Fibroblast of pulmonary artery (primary cell): ENCODE measurements around the gene DDX1.

Experiments
- DNase-seq: peaks from one replicate; pipeline ENCODE4 v3.0.0-alpha.2; 2010; ENCODE audit warnings: low read depth
- H3K4me3 ChIP-seq: replicated peaks from 2 replicates; pipeline ENCODE4 v1.5.1; 2011; ENCODE audit warnings: low read depth, mild to moderate bottlenecking, control low read depth, low read length, moderate library complexity
- TF ChIP-seq, protein P1 (sequence below): IDR thresholded peaks from 2 replicates; pipeline ENCODE4 v1.5.1; 2011; ENCODE audit warnings: mild to moderate bottlenecking, control low read depth, low read length, inconsistent platforms; ENCODE audit errors: missing control alignments

DDX1 gene

DNA sequence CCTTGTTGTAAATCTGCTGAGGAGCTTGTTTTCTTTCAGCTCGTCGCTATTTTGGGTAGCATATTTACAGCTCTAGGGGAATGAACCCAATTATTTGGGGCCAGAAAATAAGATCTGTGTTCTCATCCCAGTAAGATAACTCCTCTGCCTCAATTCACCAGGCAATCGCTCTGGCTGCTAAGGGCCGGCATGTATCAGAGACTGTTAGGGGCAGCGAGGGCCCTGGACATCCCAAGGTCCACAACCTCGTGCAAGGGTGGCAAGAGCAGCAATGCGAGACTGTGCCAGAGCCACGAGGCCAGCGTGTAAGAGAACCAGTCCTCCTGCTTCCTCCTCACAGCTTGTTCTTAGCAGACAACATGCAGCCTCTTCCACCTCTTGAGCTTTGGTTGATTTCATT lies 66.1 kb downstream of the DDX1 start:
- DNase-seq = no peak
- H3K4me3 ChIP-seq = no peak overlapping the region
- TF ChIP-seq, protein P1, sequence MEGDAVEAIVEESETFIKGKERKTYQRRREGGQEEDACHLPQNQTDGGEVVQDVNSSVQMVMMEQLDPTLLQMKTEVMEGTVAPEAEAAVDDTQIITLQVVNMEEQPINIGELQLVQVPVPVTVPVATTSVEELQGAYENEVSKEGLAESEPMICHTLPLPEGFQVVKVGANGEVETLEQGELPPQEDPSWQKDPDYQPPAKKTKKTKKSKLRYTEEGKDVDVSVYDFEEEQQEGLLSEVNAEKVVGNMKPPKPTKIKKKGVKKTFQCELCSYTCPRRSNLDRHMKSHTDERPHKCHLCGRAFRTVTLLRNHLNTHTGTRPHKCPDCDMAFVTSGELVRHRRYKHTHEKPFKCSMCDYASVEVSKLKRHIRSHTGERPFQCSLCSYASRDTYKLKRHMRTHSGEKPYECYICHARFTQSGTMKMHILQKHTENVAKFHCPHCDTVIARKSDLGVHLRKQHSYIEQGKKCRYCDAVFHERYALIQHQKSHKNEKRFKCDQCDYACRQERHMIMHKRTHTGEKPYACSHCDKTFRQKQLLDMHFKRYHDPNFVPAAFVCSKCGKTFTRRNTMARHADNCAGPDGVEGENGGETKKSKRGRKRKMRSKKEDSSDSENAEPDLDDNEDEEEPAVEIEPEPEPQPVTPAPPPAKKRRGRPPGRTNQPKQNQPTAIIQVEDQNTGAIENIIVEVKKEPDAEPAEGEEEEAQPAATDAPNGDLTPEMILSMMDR = no peak

DNA sequence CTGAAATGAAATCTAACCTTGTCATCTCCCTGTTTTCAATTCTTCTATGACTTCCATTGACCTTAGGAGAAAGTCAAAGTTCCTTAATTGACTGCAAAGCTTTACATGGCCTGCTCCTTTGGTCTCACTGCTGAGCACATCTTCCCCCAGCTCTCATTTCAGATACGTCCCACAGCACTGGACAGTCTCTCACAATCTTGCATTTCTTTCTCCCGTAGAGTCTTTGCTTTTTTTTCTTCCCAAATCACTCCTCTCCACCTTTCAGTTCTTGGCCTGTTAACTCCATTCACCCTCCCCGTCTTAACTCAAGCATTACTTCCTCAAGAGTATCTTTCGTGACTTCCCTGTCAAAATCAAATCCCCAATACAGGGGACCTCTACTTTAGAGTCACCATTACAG lies 67.2 kb downstream of the DDX1 start:
- TF ChIP-seq, protein P1 = no peak
- DNase-seq = no peak
- no peak overlapping the region for H3K4me3 ChIP-seq

DNA sequence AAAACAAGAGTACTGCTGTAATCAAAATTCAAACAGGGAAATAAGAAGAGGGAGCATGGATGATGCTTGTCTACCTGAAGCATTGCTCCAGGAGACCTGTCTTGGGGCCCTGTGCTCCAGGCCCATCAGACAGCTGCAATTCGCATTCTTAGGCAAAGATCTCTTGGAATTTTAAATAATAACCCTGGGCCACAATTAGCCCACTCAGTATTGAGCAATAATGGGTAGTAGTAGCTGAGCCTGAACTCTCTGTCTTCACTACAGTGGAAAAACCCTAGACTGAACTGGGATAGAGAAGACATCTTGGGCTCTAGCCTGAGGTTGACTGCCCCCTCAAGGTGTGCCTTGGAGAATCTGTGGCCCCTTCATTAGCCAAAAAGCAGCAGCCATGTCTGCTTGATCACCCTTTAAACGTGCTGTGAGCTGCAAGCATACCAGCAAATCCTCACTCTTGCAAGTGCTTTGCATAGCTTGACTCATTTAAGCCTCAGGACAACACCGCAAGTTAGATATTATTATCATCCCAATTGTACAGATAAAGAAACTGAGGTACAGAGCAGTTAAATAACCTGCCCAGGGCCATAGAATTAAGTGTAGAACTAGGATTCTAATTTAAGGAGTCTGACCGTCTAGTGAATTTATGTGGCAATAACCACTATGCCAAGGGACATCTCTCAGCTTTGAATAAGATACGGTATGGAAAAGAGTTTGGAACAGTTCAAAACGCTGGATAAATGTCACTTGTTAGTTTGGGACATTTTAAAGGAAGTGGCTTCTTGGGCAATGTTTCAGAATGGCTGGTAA lies 69.0 kb downstream of the DDX1 start:
- TF ChIP-seq, protein P1 = no peak
- no peak overlapping the region for H3K4me3 ChIP-seq
- DNase-seq = no peak

DNA sequence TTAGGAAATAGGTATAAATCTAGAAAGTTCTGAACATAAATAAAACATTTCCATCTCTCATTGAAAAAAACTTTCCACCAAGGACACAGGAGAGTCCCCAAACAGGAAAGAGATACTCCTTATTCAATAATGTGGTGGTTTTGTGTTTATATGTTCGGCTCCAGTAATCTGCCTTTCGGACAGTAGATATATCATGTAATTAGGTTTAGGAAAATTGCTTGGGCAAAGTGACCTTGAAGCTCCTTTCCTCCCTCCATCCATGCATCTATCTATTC lies 69.6 kb downstream of the DDX1 start:
- DNase-seq = no peak
- H3K4me3 ChIP-seq = no peak overlapping the region
- TF ChIP-seq, protein P1 = no peak

DNA sequence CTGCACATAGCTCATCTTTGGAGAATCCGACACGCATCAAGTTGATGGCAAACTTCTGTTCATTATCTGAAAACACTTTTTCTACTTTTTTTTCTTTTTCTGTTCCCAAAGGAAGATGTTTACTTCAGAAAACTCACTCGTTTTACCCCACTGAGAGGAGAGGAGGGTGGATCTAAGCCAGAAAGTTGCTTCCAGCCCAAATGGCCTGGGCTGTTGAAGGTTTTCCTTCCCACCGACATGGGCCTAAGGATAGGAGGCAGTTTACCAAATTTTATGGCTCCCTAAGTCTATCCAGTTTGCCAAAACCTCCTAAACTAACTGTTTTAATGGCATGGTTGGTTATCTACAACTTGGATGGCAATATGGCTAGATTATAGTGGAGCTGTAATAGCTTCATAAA lies 70.4 kb downstream of the DDX1 start:
- no peak for DNase-seq
- H3K4me3 ChIP-seq = no peak overlapping the region
- TF ChIP-seq, protein P1 = no peak

DNA sequence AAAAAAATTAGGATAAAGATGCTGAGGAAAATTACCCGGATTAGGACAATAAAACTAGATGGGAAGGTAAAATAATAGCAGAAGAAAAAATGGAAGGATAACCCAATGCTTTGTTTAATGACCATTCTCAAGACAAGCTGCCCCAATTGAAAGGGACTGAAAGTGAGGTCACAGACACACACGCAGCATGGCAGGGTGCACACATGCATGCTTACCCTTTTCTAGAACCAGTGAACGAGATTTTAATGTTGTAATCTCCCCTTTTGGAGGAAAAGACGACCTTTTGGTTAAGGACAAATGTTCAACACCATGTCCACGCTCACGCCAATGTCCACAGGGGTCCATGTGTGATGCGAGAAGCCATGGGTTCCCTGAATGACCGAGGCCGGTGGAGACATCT lies 70.9 kb downstream of the DDX1 start:
- no peak for DNase-seq
- TF ChIP-seq, protein P1 = no peak

DNA sequence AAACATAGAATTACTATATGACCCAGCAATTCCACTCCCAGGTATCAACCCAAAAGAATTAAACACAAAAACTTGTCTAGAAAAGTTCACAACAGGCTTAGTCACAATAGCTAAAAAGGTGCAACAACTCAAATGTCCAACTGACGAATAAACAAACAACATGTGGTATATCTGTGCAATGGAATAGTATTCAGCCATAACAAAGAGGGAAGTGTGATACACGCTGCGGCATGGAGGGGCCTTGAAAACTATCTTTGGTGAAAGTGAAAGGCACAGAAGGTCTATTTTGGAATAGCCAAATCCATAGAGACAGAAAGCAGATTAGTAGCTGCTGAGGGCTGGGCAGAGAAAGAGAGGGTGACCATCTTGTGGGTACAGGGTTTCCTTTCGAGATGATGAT lies 72.1 kb downstream of the DDX1 start:
- TF ChIP-seq, protein P1 = no peak
- no peak for DNase-seq
- no peak overlapping the region for H3K4me3 ChIP-seq

More for the DNA sequence above, 70.9 kb downstream of the DDX1 start:
- no peak overlapping the region for H3K4me3 ChIP-seq
